CD4-positive, alpha-beta T cell treated with Interleukin-15 for 4 hours (primary cell): ENCODE results near the gene ELF1.

Experiments used
- DNase-seq: peaks from one replicate; pipeline ENCODE4 v3.0.0-alpha.2; 2020; ENCODE audit warnings: low spot score

Gene ELF1

GRCh38 chr13:41019011-41019487 is at the start of gene ELF1:
TSS of gene ELF1 (minus strand) at chr13:41019316. CDS start at chr13:40982054, 37,262 bp downstream.
- DNase-seq = peak; percentile 83

- no peak for DNase-seq
Measured at GRCh38 chr13:41065078-41065477, 46.0 kb upstream of the ELF1 start.

- DNase-seq = no peak
Measured at GRCh38 chr13:41064493-41064892, 45.4 kb upstream of the ELF1 start.

- no peak for DNase-seq
Measured at GRCh38 chr13:41061914-41062837, 43.1 kb upstream of the ELF1 start.

GRCh38 chr13:41061075-41061913 is 42.2 kb upstream of the ELF1 start, which contains the start of gene WBP4:
TSS of gene WBP4 (plus strand) at chr13:41061509. CDS start at chr13:41061674, 165 bp downstream.
- peak; percentile 89 for DNase-seq

- DNase-seq = peak; percentile 79
Measured at GRCh38 chr13:41060724-41061074, 41.6 kb upstream of the ELF1 start.

GRCh38 chr13:41060082-41060723 is 41.1 kb upstream of the ELF1 start:
- DNase-seq = peak; percentile 55

- DNase-seq = no peak
Measured at GRCh38 chr13:41059456-41060081, 40.5 kb upstream of the ELF1 start.

GRCh38 chr13:41058295-41059070 is 39.4 kb upstream of the ELF1 start:
- DNase-seq = no peak

GRCh38 chr13:41056826-41057711 is 38.0 kb upstream of the ELF1 start:
- DNase-seq = no peak

- DNase-seq = no peak
Measured at GRCh38 chr13:41056194-41056593, 37.1 kb upstream of the ELF1 start.

- no peak for DNase-seq
Measured at GRCh38 chr13:41054919-41055619, 36.0 kb upstream of the ELF1 start.

GRCh38 chr13:41054212-41054877 is 35.2 kb upstream of the ELF1 start:
- peak; percentile 67 for DNase-seq

GRCh38 chr13:41053384-41053826 is 34.3 kb upstream of the ELF1 start:
- no peak for DNase-seq

GRCh38 chr13:41052441-41052840 is 33.3 kb upstream of the ELF1 start:
- no peak for DNase-seq

GRCh38 chr13:41049480-41050440 is 30.6 kb upstream of the ELF1 start:
- DNase-seq = no peak

GRCh38 chr13:41048640-41049039 is 29.5 kb upstream of the ELF1 start:
- no peak for DNase-seq
